Measurements from ENCODE around the gene KMT2A.
A peak's percentile ranks its signal among the peaks of the same experiment; 100 is the strongest.
"Not testable (repeated sequence)": the region's sequence is repeated elsewhere in the genome, so short reads cannot be mapped to it uniquely, and the experiment has no call there.

The KMT2A gene

GRCh38 chr11:118443590-118444218 lies 7.4 kb downstream of the KMT2A start:
- Mint-ChIP-seq H3K4me3 (peak overlapping the region; percentile 52), H3K36me3 (peaks cover 13% of the 10 kb centered on the region), H3K27ac (peak overlapping the region; percentile 60), H3K9me3 (no peaks in the 10 kb centered on the region), H3K4me1 (peaks cover 97% of the 10 kb centered on the region), H3K27me3 (no peaks in the 10 kb centered on the region)

- Mint-ChIP-seq H3K36me3 (peaks cover 12% of the 10 kb centered on the region), H3K9me3 (no peaks in the 10 kb centered on the region), H3K27ac (peak overlapping the region; percentile 56), H3K4me1 (peaks cover 78% of the 10 kb centered on the region), H3K27me3 (no peaks in the 10 kb centered on the region), H3K4me3 (peak overlapping the region; percentile 19)
These were observed 11.1 kb downstream of the KMT2A start for GRCh38 chr11:118447423-118447822.

DNA sequence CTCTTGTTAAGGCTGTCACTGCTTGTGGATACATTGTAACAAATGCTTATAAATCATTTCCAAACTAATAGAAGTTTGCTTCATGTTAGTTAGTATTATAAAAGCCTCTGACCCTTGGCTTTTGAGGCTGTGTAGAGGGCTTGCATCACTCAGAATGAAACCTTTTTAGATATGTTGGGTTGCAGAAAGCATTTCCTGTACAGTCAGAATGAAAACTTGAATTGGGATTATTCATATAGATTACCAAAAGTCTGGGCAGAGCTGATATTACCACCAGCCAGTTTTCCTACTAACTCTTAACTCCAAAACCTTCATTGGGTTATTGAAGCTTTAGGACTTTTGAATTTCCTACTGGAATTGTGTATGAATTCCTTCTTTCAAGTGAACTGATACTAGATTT lies 12.0 kb downstream of the KMT2A start:
- Mint-ChIP-seq H3K4me1 (peaks cover 76% of the 10 kb centered on the region), H3K9me3 (no peaks in the 10 kb centered on the region), H3K4me3 (no peak overlapping the region), H3K36me3 (peaks cover 12% of the 10 kb centered on the region), H3K27me3 (no peaks in the 10 kb centered on the region), H3K27ac (no peak overlapping the region)

DNA sequence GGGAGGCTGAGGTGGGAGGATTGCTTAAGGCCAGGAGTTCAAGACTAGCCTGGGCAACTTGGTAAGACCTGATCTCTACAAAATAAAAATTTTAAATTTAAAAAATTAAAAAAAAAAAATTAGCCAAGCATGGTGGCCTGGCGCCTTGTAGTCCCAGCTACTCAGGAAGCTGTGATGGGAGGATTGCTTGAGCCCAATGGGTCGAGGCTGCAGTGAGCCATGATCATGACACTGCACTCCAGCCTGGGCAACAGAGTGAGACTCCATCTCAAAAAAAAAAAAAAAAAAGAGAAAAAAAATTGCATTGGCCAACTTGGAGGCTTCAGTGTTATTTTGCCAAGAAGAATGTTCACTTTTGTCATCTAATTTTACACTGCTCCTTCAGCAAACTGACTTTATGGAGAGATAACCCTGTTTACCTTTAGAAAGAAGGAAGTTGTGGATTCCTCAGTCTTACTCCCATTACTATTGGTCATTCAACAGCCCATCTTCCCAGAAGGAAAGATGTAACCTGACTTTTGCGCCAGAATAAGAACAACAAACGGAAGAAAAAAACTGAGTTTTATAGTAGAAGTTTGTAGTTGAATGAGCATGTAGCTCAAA lies 13.1 kb downstream of the KMT2A start:
- no peak overlapping the region for H3K4me3 Mint-ChIP-seq
- H3K27me3 Mint-ChIP-seq, result no peaks in the 10 kb centered on the region
- peaks cover 76% of the 10 kb centered on the region for H3K4me1 Mint-ChIP-seq
- H3K36me3 Mint-ChIP-seq, result peaks cover 14% of the 10 kb centered on the region
- H3K9me3 Mint-ChIP-seq, result no peaks in the 10 kb centered on the region
- H3K27ac Mint-ChIP-seq, result peak overlapping the region; percentile 31

GRCh38 chr11:118450451-118450850 lies 14.2 kb downstream of the KMT2A start:
- Mint-ChIP-seq H3K36me3 (peaks cover 12% of the 10 kb centered on the region), H3K4me1 (peaks cover 73% of the 10 kb centered on the region), H3K27me3 (no peaks in the 10 kb centered on the region), H3K9me3 (no peaks in the 10 kb centered on the region), H3K27ac (peak overlapping the region; percentile 76), H3K4me3 (peak overlapping the region; percentile 17)

- no peaks in the 10 kb centered on the region for H3K36me3 Mint-ChIP-seq
- peaks cover 54% of the 10 kb centered on the region for H3K4me1 Mint-ChIP-seq
- no peaks in the 10 kb centered on the region for H3K9me3 Mint-ChIP-seq
- peak overlapping the region; percentile 41 for H3K27ac Mint-ChIP-seq
- H3K27me3 Mint-ChIP-seq, result no peaks in the 10 kb centered on the region
- H3K4me3 Mint-ChIP-seq, result no peak overlapping the region
These were observed 25.9 kb downstream of the KMT2A start for GRCh38 chr11:118462178-118462577.

GRCh38 chr11:118468968-118469367 lies 32.7 kb downstream of the KMT2A start:
- H3K36me3 Mint-ChIP-seq, result peaks cover 18% of the 10 kb centered on the region
- not testable (repeated sequence) for H3K4me3 Mint-ChIP-seq, H3K27ac Mint-ChIP-seq, H3K9me3 Mint-ChIP-seq, H3K27me3 Mint-ChIP-seq
- H3K4me1 Mint-ChIP-seq, result peaks cover 49% of the 10 kb centered on the region

GRCh38 chr11:118471030-118471429 lies 34.7 kb downstream of the KMT2A start:
- Mint-ChIP-seq H3K4me1 (peaks cover 48% of the 10 kb centered on the region), H3K27me3 (no peaks in the 10 kb centered on the region), H3K4me3 (no peak overlapping the region), H3K9me3 (no peaks in the 10 kb centered on the region), H3K27ac (peak overlapping the region; percentile 56), H3K36me3 (peaks cover 21% of the 10 kb centered on the region)

GRCh38 chr11:118473537-118473936 lies 37.2 kb downstream of the KMT2A start:
- Mint-ChIP-seq H3K27me3 (no peaks in the 10 kb centered on the region), H3K36me3 (peaks cover 21% of the 10 kb centered on the region), H3K27ac (peak overlapping the region; percentile 82), H3K4me3 (no peak overlapping the region), H3K4me1 (peaks cover 34% of the 10 kb centered on the region), H3K9me3 (no peaks in the 10 kb centered on the region)

GRCh38 chr11:118476676-118477075 lies 40.4 kb downstream of the KMT2A start:
- Mint-ChIP-seq H3K4me3 (no peak overlapping the region), H3K27ac (peak overlapping the region; percentile 21), H3K4me1 (peaks cover 15% of the 10 kb centered on the region), H3K36me3 (peaks cover 24% of the 10 kb centered on the region), H3K27me3 (no peaks in the 10 kb centered on the region), H3K9me3 (no peaks in the 10 kb centered on the region)

GRCh38 chr11:118481238-118481637 lies 44.9 kb downstream of the KMT2A start:
- peak overlapping the region; percentile 41 for H3K27ac Mint-ChIP-seq
- H3K9me3 Mint-ChIP-seq, H3K4me1 Mint-ChIP-seq, H3K27me3 Mint-ChIP-seq, H3K4me3 Mint-ChIP-seq: not testable (repeated sequence)
- H3K36me3 Mint-ChIP-seq, result peaks cover 16% of the 10 kb centered on the region

DNA sequence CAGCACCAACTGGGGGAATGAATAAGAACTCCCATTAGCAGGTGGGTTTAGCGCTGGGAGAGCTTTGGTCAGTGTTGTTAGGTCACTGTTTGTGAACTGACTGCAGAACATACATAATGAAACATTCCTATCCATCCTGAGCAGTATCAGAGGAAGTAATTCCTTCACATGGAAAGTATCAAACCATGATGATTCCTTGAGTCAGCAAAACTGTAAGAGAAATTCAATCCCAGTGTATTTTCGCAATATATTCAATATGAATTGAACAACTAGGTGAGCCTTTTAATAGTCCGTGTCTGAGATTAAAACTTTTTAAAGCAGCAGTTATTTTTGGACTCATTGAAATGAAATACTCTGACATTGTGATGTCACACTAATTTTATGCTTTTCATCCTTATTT lies 48.1 kb downstream of the KMT2A start:
- H3K27ac Mint-ChIP-seq, result peak overlapping the region; percentile 77
- H3K4me1 Mint-ChIP-seq, result peaks cover 5% of the 10 kb centered on the region
- H3K27me3 Mint-ChIP-seq, result no peaks in the 10 kb centered on the region
- H3K36me3 Mint-ChIP-seq, result peaks cover 17% of the 10 kb centered on the region
- H3K4me3 Mint-ChIP-seq, result no peak overlapping the region
- H3K9me3 Mint-ChIP-seq, result no peaks in the 10 kb centered on the region

DNA sequence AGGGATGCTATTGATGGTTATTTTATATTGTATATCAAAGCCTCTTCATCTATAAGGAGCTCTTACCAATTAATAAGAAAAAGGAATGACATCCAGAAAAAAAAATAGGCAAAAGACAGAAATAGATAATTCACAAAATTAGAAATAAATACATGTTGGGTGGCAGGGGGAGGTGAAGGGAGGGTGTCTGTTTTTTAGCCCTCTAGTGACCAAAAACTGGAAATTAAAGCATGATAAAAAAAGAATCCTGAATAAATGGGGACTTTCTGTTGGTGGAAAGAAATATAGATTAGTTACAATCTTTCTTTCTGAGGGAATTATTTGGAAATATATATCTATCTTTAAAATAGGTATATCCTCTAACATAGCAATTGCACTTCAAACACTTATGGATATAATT lies 49.0 kb downstream of the KMT2A start:
- Mint-ChIP-seq H3K4me3 (no peak overlapping the region), H3K27me3 (no peaks in the 10 kb centered on the region), H3K4me1 (peaks cover 5% of the 10 kb centered on the region), H3K9me3 (no peaks in the 10 kb centered on the region), H3K36me3 (peaks cover 16% of the 10 kb centered on the region), H3K27ac (peak overlapping the region; percentile 55)

DNA sequence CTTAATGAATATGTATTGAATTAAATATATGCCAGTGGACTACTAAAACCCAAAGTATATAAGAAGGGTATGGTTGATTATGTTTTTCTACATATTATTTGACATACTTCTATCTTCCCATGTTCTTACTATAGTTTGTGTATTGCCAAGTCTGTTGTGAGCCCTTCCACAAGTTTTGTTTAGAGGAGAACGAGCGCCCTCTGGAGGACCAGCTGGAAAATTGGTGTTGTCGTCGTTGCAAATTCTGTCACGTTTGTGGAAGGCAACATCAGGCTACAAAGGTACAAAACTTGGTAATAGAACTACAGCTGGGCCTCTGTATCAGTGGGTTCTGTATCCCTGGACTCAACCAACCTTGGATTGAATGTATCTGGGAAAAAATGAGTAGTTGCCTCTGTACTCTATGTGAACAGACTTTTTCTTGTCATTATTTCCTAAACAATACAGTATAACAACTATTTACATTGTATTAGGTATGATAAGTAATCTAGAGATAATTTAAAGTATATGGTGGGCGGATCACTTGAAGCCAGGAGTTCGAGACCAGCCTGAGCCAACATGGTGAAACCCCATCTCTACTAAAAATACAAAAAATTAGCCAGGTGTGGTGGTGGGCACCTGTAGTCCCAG lies 52.3 kb downstream of the KMT2A start:
- H3K9me3 Mint-ChIP-seq, result no peaks in the 10 kb centered on the region
- peak overlapping the region; percentile 42 for H3K27ac Mint-ChIP-seq
- H3K4me1 Mint-ChIP-seq, result peaks cover 17% of the 10 kb centered on the region
- no peaks in the 10 kb centered on the region for H3K27me3 Mint-ChIP-seq
- peaks cover 18% of the 10 kb centered on the region for H3K36me3 Mint-ChIP-seq
- H3K4me3 Mint-ChIP-seq, result no peak overlapping the region

DNA sequence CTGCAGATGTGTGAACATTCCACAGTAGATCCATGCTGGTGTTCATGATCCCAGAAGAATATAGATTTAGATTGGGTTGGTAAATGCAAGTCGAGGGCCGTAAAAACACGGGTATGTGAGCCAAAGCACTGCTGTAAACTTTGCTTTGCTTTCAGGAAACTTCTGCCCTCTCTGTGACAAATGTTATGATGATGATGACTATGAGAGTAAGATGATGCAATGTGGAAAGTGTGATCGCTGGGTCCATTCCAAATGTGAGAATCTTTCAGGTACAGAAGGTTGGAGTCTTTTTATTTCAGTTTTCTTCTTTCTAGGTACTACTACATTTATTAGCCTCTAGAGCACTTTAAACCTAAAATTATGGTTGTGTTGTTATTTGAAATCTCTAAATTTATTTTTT lies 54.7 kb downstream of the KMT2A start:
- Mint-ChIP-seq H3K36me3 (peaks cover 24% of the 10 kb centered on the region), H3K4me3 (no peak overlapping the region), H3K4me1 (peaks cover 17% of the 10 kb centered on the region), H3K27me3 (no peaks in the 10 kb centered on the region), H3K27ac (peak overlapping the region; percentile 84), H3K9me3 (no peaks in the 10 kb centered on the region)

DNA sequence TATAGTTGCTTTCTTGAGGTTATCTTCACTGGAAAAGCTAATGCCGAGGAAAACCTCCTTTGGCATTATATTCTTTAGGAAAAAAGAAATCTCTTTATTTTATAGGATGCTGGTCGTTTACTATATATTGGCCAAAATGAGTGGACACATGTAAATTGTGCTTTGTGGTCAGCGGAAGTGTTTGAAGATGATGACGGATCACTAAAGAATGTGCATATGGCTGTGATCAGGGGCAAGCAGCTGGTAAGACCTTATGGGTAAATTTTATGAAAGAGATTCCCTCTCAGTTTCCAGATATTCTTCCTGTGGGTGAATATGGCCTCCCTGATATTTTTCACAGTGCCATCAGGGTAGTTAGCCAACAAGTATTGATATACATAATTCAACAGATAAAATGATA lies 61.5 kb downstream of the KMT2A start:
- Mint-ChIP-seq H3K36me3 (peaks cover 24% of the 10 kb centered on the region), H3K27me3 (no peaks in the 10 kb centered on the region), H3K4me1 (no peaks in the 10 kb centered on the region), H3K9me3 (no peaks in the 10 kb centered on the region), H3K4me3 (no peak overlapping the region), H3K27ac (no peak overlapping the region)
